CD4-positive, alpha-beta T cell treated with Interleukin-12 subunit alpha and Interleukin-12 subunit beta, for 1 hour (primary cell): ENCODE results near the gene MMP15.
"Not testable (repeated sequence)": the region's sequence is repeated elsewhere in the genome, so short reads cannot be mapped to it uniquely, and the experiment has no call there.

Experiments used
- DNase-seq: peaks from one replicate; pipeline ENCODE4 v3.0.0-alpha.2; 2020

MMP15 gene

GRCh38 chr16:58025351-58026138, at the start of gene MMP15:
MMP15 (plus strand) TSS chr16:58025754; CDS start chr16:58026351, 597 bp downstream.
- DNase-seq: peak; percentile 72

DNA sequence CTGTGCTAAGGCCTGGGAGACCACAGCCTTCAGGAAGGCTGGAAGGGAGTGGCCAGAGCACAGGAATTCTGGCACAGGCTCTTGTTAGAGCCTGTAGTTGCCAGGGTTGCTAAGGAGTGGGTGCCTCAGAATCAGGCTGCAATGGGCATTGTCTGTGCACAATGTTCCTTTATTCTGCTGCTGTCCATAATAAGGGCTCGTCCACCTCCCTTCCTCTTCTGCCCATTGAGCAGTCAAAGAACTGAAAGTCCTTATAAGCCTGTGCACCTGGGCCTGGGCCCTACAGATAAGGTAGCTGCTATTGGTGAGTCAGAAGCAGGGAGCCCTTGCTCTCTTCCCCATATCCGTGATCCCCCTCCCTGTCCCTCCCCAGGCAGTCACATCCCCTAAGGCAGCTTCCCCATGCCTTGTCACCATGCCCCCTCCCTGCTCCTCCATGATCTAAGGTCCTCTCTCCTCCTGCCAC, 49.2 kb upstream of the MMP15 start:
- no peak for DNase-seq

DNA sequence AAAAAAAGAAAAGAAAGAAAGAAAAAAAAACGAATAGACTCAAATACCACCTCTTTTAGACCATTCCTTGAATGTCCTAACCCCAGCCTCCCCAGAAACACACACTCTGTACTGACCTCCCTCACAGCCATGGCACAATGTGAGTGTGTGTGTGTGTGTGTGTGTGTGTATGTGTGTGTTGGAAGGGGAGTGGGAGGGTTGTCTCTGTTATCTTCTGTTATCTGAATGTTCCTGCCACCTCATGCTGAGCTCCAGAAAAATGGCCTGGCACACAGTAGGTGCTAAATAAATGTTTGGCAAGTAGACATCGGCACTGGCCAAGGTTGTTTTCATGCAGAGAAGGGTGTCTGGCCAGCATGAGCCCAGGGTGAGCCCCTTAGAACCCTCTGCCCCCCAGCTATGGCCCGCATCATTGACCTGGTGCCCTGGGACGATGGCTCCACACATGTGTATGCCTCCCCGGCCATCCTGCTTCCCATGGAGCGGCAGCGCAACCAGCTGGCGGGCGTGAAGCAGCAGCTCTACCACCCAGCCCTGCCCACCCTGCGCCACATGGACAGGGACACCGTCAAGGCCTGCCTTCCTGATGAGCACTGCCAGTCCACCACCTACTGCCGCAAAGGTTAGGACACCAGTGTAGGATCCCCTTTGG, 48.0 kb upstream of the MMP15 start:
- DNase-seq: no peak

- not testable (repeated sequence) for DNase-seq
These were observed 47.5 kb upstream of the MMP15 start for GRCh38 chr16:57978070-57978465.

DNA sequence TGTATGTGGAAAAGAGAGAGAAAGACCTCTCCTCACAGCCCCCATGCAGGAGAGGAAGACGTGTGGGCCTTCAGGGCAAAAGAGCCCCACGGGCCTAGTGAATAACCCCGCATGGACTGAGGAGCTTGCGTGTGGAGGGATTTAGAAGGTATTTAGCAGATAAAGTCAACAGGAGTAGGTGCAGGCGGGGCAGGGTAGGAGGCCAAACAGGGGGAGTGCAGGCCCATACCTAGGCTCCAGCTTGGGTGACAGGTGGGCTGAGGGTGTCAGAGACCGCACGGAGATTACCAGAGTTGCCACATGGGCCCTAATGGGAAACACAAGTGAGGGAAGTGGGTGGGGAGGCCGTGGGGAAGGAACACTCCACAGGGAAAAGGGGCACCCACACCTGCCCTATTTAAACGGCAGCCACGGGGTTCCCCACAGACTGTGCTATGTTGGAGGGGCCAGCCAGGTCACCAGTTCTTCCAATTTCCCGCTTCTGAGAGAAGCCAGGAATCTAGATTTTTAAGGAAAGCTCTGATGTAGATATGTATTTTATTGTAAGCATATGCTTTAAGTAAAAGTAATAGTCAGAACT, 46.5 kb upstream of the MMP15 start:
- no peak for DNase-seq

DNA sequence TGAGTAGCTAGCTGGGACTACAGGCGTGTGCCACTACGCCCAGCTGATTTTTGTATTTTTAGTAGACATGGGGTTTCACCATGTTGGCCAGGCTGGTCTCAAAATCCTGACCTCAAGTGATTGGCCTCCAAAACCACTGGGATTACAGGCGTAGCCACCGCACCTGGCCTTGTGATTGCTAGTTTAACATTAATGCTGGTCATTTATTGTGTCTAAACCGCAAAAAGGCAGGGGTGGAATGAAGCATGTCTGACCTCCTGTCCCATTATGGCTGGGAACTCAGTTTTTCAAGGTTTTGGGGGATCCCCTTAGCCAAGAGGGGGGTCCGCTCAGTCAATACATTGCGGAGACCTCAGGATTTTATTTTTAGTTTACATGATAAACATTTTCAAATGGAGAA, 43.9 kb upstream of the MMP15 start:
- DNase-seq: no peak

DNA sequence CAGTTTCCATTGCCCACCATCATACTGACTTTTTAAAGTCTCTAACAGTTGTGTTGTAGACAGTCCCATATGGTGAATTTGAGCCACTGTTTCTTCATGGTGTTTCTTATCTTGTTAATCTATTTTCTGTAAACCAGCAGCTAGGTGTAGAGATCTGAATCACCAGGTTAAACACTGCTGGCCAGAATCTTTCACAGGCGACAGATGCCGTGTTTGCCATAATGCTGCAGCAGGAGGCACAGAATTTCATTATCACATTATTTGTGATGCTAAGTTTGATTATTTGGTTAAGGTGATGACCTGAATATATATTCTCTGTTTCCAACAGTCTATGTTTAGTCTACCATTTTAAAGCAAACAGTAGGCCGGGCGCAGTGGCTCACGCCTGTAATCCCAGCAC, 43.2 kb upstream of the MMP15 start:
- no peak for DNase-seq

- peak; percentile 95 for DNase-seq
These were observed 40.9 kb upstream of the MMP15 start for GRCh38 chr16:57984443-57985203.

- DNase-seq: no peak
These were observed 40.1 kb upstream of the MMP15 start for GRCh38 chr16:57985204-57986181.

GRCh38 chr16:57986196-57986595, 39.4 kb upstream of the MMP15 start:
- no peak for DNase-seq

- DNase-seq: no peak
These were observed 37.9 kb upstream of the MMP15 start for GRCh38 chr16:57987441-57988177.

DNA sequence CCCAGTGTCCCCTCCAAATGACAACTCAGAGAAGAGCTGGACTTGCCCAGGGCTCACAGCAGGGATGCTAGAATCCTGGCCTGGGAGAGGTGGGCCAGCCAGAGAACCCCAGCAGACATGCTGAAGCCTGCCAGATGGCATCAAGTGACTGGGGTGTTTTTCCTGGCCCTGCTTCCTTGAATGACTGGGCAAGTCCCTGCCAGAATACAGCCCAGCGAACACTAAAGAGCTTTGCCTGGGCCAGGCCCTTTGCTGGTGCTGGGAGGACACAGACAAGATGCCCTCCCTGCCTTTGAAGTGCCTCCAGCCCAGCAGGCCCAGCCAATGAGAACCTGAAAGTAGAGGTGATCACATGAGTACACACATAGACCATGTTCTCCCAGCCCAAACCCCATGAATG, 36.6 kb upstream of the MMP15 start:
- DNase-seq: no peak

DNA sequence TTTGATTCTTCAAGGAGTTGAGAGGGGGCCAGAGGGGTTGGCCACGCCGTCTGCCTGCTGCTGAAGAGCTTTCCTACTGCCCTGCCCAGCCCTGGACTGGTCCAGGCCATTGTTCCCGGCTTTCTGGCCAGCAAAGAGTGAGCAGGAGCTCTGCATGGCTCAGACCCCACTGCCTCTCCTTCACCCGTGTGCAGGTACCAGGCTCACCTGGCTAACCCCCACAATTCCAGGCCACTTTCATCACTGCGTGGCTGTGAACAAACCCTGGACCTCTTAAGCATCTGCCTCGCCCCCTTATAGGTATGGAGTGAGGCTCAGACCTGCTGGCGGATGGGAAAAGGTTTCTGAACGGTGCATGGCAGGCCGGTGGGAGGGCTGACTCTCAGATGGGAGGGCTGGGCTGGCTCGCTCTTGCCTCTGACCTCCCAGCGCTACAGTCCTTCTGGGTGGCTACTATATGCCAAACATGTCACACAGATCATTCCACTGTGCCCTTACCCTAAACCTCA, 33.9 kb upstream of the MMP15 start:
- no peak for DNase-seq

DNA sequence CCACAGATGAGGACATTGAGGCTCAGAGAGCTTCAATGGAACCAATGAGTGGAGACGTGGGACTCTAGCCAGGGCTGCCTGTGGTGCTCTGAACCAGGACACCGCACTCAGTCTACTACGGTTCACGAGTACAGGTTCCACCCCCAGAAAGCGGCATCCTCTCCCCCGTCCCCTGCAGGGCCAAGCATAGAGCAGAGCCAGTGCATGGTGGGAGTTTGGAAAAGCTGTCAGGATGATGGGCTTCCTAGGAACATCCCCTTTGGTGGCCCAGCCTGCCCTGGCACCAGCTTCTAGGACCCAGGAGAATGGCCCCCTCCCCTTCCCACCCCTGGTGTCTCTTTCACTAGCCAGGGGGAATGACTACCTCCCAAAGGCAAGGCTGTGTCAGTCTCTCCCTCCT, 33.5 kb upstream of the MMP15 start:
- DNase-seq: no peak

DNA sequence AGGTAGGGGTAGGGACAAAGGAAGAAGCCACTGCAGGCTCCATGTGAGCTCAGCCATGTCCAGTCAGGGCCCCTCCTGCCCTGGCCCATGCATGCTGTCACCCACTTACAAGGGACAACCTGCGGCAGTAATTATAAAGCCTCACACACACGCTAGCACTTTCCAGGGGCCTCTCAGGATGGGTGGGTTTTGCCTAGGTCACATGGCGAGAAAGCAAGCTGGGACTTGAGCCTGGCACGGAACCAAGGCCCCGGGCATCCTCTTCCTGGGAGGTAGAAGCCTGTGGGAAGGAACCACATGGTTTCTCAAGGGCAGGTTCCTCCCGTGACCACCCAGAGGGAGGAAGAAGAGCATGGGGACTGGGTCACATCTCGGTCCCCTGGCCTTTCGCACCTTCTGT, 32.1 kb upstream of the MMP15 start:
- no peak for DNase-seq

DNA sequence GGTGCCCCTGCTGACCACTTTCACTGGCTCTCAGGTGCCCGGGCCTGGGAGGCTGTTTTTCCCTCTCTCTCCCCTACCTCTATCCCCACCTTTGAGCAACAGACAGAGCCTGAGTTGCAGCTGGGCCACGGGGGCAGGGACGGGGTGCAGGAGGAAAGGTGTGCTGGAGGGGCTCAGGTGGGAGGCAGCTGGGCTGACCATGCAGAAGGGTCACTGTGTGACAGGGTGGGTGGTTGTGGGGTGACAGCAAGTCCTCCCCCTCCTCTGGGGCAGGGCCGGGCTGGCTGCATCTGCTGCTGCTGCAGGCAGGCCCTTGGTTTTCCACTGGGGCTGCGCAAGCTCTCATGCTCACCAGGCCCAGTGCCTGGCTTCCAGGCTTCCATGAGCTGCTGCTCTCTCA, 31.7 kb upstream of the MMP15 start:
- DNase-seq: no peak

DNA sequence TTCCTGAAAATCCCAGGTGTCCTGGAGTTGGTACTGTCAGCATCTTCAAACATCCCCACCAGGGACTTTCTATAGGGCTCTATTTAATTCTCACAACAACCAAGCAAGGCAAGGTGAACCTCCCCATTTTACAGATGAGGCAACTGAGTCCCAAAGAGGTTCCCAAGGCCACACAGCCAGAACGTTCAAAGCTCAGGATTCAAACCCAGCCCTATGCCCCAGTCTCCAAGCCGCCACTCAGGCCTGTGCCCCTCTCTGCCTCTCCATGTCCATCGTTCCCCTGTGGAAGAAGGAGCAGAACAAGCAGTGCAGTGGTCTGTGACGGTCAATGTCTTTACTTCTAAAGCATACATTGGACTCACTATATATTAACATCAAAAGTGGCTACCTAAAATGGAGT, 31.2 kb upstream of the MMP15 start:
- DNase-seq: no peak

DNA sequence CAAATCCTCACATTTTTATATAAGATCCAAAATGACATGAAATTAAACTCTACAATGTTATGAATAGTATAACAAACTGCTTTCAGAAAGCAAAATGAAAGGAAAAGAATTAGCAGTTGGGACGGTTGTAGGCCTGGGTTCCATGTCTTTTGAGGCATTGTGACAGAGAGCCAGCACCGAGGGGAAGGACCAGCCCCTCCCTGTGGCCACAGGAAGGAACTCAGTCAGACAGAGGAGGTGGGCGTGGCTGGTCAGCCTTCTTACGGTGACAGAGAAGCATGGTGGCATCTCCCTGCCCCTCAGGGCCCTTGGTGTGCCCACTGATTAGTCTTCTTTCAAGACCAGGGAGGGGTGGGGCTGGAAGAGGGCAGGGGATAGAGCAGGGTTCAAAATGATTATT, 30.8 kb upstream of the MMP15 start:
- DNase-seq: peak; percentile 59

DNA sequence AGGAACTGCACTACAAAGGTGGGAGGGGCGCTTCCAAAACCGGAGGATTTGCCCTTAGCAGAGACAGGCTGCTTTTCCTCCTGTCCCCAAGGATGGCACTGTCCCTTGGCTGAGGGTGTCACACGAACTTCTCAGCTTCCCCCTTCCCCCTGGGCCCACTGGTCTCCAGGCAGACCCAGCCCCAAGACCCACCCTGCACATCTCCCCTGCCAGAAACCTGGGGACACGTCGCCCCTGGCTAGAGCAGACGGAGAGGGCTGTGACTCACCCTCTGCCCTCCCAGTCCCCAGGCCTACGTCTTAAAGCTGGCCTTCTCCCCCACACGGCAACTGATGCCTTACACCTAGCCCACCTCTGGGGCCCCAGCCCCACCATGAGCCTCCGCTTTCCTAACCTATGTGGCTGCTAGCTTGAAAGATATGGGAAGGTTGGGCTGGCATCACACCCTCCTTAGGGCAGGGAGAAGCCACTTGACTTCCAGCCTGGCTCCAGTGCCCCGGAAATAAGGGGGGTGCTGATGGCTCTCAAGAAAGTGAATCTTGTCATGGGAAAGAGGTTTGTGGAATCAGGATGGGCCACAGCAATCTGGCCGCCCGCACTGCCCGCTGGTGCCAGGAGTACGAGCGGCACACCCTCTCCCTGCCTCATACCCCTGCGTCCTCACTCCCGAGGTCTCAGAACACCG, 29.7 kb upstream of the MMP15 start:
- no peak for DNase-seq

DNA sequence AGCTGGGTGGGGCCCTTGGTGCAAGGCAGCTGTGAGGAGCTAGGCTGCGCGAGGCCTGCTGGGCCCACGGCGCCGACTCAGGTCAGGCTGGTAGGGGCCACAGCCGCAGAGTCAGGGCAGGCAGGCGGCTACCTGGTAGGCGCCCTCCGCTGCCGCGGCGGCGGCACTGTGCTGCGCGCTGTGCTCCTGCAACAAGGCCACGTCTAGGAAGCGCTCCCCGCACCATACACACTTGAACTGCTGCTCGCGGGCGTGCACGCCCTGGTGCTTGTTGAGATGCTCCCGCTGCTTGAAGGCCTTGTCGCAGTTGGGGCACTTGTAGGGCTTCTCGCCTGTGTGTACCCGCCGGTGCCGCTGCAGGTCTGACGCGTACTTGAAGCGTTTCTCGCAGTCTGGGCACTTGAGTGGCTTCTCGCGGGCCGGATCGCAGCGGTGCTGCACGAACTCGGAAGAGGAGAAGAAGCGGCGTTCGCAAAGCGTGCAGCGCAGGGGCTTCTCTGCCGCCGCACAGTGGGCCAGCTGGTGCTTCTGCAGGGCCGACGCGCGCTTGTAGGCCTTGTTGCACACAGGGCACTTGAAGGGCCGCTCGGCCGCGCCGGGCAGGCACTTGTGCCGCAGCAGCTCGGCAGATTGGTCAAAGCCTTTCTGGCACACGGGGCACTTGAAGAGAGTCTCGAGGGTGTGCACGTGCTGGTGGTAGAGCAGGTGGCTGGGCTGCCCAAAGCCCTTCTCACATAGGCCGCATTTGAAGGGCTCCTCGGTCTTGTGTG, 29.0 kb upstream of the MMP15 start:
- no peak for DNase-seq
